Omental fat pad (tissue), 4 donors: ENCODE results near the gene USP7. TPM values are rescaled to one million over a fixed set of nuclear protein-coding genes. Genes with fewer than 3 reads are reported as not detected.

ENCODE experiments used
- ATAC-seq: fragments of 150-250 bp; one replicate; pipeline ENCODE4 v1.9.1; 2016; ENCODE audit warnings: mild to moderate bottlenecking, moderate library complexity; ENCODE audit not compliant: low FRiP score
- DNase-seq: peaks from one replicate; pipeline ENCODE4 v3.0.0-alpha.2; 2019; ENCODE audit warnings: low spot score
- CTCF ChIP-seq, 3 donors: fragments of 450-650 bp; IDR thresholded peaks; one replicate each; pipeline ENCODE4 v1.5.1; 2016 to 2017; ENCODE audit warnings: antibody characterized with exemption in 3 of 3, mild to moderate bottlenecking in 3 of 3, moderate library complexity in 2 of 3
- total RNA-seq, 4 donors: library from RNA; depleted of rRNA; stranded (reverse); fragments of >200 nt; gene quantifications; one replicate each; pipeline ENCODE4 v1.1.0, GENCODE V29; 2016

USP7 gene
- total RNA-seq, 4 donors from 2014 or later, result 71.2 to 138 (median 97.0) TPM

GRCh38 chr16:8886593-8887430, 76.9 kb downstream of the USP7 start:
- ATAC-seq (no peak), DNase-seq (no peak)
- TF ChIP-seq CTCF (IDR thresholded peaks at IDR 0.05), result no peak

- TF ChIP-seq CTCF (IDR thresholded peaks at IDR 0.05), result no peak
- no peak for ATAC-seq
- DNase-seq, result no peak
These were observed 77.8 kb downstream of the USP7 start for GRCh38 chr16:8885674-8886592.

- DNase-seq, result no peak
- no peak for TF ChIP-seq CTCF (IDR thresholded peaks at IDR 0.05)
- ATAC-seq, result no peak
These were observed 80.9 kb downstream of the USP7 start for GRCh38 chr16:8882725-8883377.

- no peak for TF ChIP-seq CTCF (IDR thresholded peaks at IDR 0.05)
- no peak for ATAC-seq
- DNase-seq, result no peak
These were observed 81.6 kb downstream of the USP7 start, which contains the start of gene LITAFD for GRCh38 chr16:8882041-8882617. LITAFD (plus strand) TSS chr16:8882351; CDS start chr16:8884356, 2,005 bp downstream.

GRCh38 chr16:8880839-8881510, 82.7 kb downstream of the USP7 start:
- ATAC-seq, result no peak
- no peak for DNase-seq
- no peak for TF ChIP-seq CTCF (IDR thresholded peaks at IDR 0.05)

GRCh38 chr16:8878523-8878911, 85.2 kb downstream of the USP7 start:
- DNase-seq (no peak), ATAC-seq (peak; percentile 83)
- no peak for TF ChIP-seq CTCF (IDR thresholded peaks at IDR 0.05)
